ENCODE measurements around the gene IL2RA.
"Not testable (repeated sequence)": the region's sequence is repeated elsewhere in the genome, so short reads cannot be mapped to it uniquely, and the experiment has no call there.

IL2RA gene

DNA sequence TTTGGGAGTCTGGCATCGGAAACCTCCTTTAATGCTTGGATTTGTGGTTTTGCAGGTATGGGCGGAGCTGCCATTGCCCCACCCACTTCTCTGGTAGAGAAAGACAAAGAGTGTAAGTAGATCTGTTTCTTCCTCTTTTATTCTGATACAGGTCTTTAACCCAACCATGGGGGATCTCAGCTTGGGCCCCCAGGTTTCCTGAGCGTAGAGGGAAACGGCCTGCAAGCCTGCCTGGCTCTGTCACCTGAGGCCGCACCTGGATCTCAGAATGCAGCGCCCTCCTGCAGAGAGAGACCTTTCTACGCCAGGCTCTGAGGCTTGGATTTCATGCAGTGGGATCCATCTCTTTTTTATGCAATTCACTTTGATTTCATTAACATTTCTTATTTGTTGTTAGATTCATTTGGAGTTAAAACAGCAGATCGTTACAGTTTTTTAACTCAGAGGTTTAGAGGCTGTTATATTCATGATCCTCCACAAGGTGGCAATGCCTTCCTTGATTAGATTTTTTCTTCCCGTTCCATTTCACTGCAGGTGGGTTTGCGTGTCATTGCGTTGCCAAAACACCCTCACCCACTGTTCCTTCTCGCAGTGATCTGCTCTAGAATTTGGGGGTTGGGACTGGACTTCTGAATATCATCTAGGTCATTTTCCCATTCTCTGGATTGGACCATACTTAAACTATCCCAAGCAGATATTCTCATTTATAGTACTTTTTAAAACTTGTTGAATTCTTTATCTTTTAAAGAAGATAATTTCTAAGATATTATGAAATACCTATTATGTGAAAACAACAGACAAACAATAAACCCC, 46.7 kb upstream of the IL2RA start:
- H4K20me1 ChIP-seq (ENCODE audit: insufficient read depth, low read length), result no peaks in the 10 kb centered on the region
- H3K36me3 ChIP-seq (ENCODE audit: insufficient read depth, low read length), result peaks cover 94% of the 10 kb centered on the region
- no peaks in the 10 kb centered on the region for H3K9me3 ChIP-seq (ENCODE audit: low read length)
- no peaks in the 10 kb centered on the region for H3F3A ChIP-seq (ENCODE audit: insufficient read depth, low read length)
- no peak overlapping the region for H3K9ac ChIP-seq (ENCODE audit: low read length)
- no peak overlapping the region for H2AFZ ChIP-seq (ENCODE audit: low read length)
- H3K27me3 ChIP-seq (ENCODE audit: insufficient read depth, low read length), result no peaks in the 10 kb centered on the region
- H3K4me1 ChIP-seq (ENCODE audit: insufficient read depth, low read length, severe bottlenecking), result peaks cover 15% of the 10 kb centered on the region
- H3K9me2 ChIP-seq (ENCODE audit: low read depth, low read length), result no peaks in the 10 kb centered on the region
- H3K4me2 ChIP-seq (ENCODE audit: low read length), result no peak overlapping the region
- no peak for TF ChIP-seq EZH2 (IDR thresholded peaks at IDR 0.05; ENCODE audit: borderline replicate concordance, low read length)
- TF ChIP-seq, protein P1, sequence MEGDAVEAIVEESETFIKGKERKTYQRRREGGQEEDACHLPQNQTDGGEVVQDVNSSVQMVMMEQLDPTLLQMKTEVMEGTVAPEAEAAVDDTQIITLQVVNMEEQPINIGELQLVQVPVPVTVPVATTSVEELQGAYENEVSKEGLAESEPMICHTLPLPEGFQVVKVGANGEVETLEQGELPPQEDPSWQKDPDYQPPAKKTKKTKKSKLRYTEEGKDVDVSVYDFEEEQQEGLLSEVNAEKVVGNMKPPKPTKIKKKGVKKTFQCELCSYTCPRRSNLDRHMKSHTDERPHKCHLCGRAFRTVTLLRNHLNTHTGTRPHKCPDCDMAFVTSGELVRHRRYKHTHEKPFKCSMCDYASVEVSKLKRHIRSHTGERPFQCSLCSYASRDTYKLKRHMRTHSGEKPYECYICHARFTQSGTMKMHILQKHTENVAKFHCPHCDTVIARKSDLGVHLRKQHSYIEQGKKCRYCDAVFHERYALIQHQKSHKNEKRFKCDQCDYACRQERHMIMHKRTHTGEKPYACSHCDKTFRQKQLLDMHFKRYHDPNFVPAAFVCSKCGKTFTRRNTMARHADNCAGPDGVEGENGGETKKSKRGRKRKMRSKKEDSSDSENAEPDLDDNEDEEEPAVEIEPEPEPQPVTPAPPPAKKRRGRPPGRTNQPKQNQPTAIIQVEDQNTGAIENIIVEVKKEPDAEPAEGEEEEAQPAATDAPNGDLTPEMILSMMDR (IDR thresholded peaks at IDR 0.05; ENCODE audit: low read length), result peak; percentile 77
- no peak overlapping the region for H3K4me3 ChIP-seq (ENCODE audit: low read depth, low read length, poor library complexity, severe bottlenecking)
- peaks cover 5% of the 10 kb centered on the region for H3K79me2 ChIP-seq (ENCODE audit: insufficient read depth, low read length)
- H3K27ac ChIP-seq (ENCODE audit: low read depth, low read length, poor library complexity, severe bottlenecking), result peak overlapping the region; percentile 74

GRCh38 chr10:6108072-6108471, 45.9 kb upstream of the IL2RA start:
- Histone ChIP-seq H3K27me3 (ENCODE audit: insufficient read depth, low read length) (no peaks in the 10 kb centered on the region), H3K36me3 (ENCODE audit: insufficient read depth, low read length) (peaks cover 94% of the 10 kb centered on the region)

GRCh38 chr10:6107616-6108015, 45.4 kb upstream of the IL2RA start:
- not testable (repeated sequence) for H3K27me3 ChIP-seq (ENCODE audit: insufficient read depth, low read length); H3K9me3 ChIP-seq (ENCODE audit: low read length); H3F3A ChIP-seq (ENCODE audit: insufficient read depth, low read length); H3K4me2 ChIP-seq (ENCODE audit: low read length); H4K20me1 ChIP-seq (ENCODE audit: insufficient read depth, low read length); H3K9ac ChIP-seq (ENCODE audit: low read length); H3K27ac ChIP-seq (ENCODE audit: low read depth, low read length, poor library complexity, severe bottlenecking); H3K9me2 ChIP-seq (ENCODE audit: low read depth, low read length); H3K4me3 ChIP-seq (ENCODE audit: low read depth, low read length, poor library complexity, severe bottlenecking); H2AFZ ChIP-seq (ENCODE audit: low read length)
- Histone ChIP-seq H3K79me2 (ENCODE audit: insufficient read depth, low read length) (peaks cover 18% of the 10 kb centered on the region), H3K36me3 (ENCODE audit: insufficient read depth, low read length) (peaks cover 94% of the 10 kb centered on the region), H3K4me1 (ENCODE audit: insufficient read depth, low read length, severe bottlenecking) (peaks cover 15% of the 10 kb centered on the region)

More at GRCh38 chr10:6108072-6108471, 45.9 kb upstream of the IL2RA start:
- Histone ChIP-seq H3F3A (ENCODE audit: insufficient read depth, low read length) (no peaks in the 10 kb centered on the region), H3K4me3 (ENCODE audit: low read depth, low read length, poor library complexity, severe bottlenecking) (no peak overlapping the region), H3K79me2 (ENCODE audit: insufficient read depth, low read length) (peaks cover 13% of the 10 kb centered on the region), H3K4me1 (ENCODE audit: insufficient read depth, low read length, severe bottlenecking) (peaks cover 15% of the 10 kb centered on the region), H4K20me1 (ENCODE audit: insufficient read depth, low read length) (no peaks in the 10 kb centered on the region), H2AFZ (ENCODE audit: low read length) (no peak overlapping the region), H3K9me2 (ENCODE audit: low read depth, low read length) (no peaks in the 10 kb centered on the region), H3K9ac (ENCODE audit: low read length) (no peak overlapping the region), H3K27ac (ENCODE audit: low read depth, low read length, poor library complexity, severe bottlenecking) (peak overlapping the region; percentile 74), H3K4me2 (ENCODE audit: low read length) (no peak overlapping the region), H3K9me3 (ENCODE audit: low read length) (no peaks in the 10 kb centered on the region)
- no peak for TF ChIP-seq EZH2 (IDR thresholded peaks at IDR 0.05; ENCODE audit: borderline replicate concordance, low read length)
- TF ChIP-seq, protein P1 (IDR thresholded peaks at IDR 0.05; ENCODE audit: low read length), result no peak

DNA sequence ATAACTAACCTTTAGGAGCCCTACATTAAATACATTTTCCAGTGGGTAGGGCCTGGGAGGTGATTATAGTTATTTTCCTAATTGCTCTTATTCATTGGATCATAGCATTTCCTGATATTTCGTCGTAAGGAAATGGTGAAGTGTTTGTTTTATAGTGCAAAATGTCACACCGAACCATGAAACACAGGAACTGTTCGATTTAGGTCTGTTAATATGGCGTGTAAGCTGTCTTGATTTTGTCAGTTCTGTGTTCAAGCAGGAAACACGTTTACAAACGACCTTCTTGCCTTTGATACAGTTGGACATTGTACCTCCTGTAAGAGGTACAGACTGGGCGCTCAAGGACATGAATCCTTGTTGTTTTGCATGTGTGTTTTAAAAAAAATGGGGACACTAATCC, 41.4 kb upstream of the IL2RA start:
- Histone ChIP-seq H3K4me3 (ENCODE audit: low read depth, low read length, poor library complexity, severe bottlenecking) (no peak overlapping the region), H4K20me1 (ENCODE audit: insufficient read depth, low read length) (no peaks in the 10 kb centered on the region), H3K9me3 (ENCODE audit: low read length) (no peaks in the 10 kb centered on the region), H3K79me2 (ENCODE audit: insufficient read depth, low read length) (peaks cover 47% of the 10 kb centered on the region), H3F3A (ENCODE audit: insufficient read depth, low read length) (0 out of 2 replicates have a peak, but pooled peaks cover 3% of the 10 kb centered on the region), H3K9me2 (ENCODE audit: low read depth, low read length) (no peaks in the 10 kb centered on the region), H3K27ac (ENCODE audit: low read depth, low read length, poor library complexity, severe bottlenecking) (no peak overlapping the region), H2AFZ (ENCODE audit: low read length) (no peak overlapping the region), H3K9ac (ENCODE audit: low read length) (no peak overlapping the region), H3K4me2 (ENCODE audit: low read length) (no peak overlapping the region), H3K4me1 (ENCODE audit: insufficient read depth, low read length, severe bottlenecking) (peaks cover 34% of the 10 kb centered on the region), H3K36me3 (ENCODE audit: insufficient read depth, low read length) (peaks cover 87% of the 10 kb centered on the region), H3K27me3 (ENCODE audit: insufficient read depth, low read length) (no peaks in the 10 kb centered on the region)
- TF ChIP-seq EZH2 (IDR thresholded peaks at IDR 0.05; ENCODE audit: borderline replicate concordance, low read length), result no peak
- TF ChIP-seq, protein P1 (IDR thresholded peaks at IDR 0.05; ENCODE audit: low read length), result no peak
